K562 (cell line): Measurements from ENCODE around the gene PNPLA7. TPM values are rescaled to one million over a fixed set of nuclear protein-coding genes. Genes with fewer than 3 reads are reported as not detected.

Experiments
- CHD2 ChIP-seq: IDR thresholded peaks from 2 replicates; pipeline ENCODE4 v1.6.1; 2011; ENCODE audit warnings: low read depth, low read length
- ELF2 ChIP-seq: fragments of 250-450 bp; sonication (Bioruptor Pico); IDR thresholded peaks from 2 replicates; pipeline ENCODE4 v1.5.0; 2021; ENCODE audit warnings: mild to moderate bottlenecking
- ERF ChIP-seq: fragments of 450-650 bp; formaldehyde crosslinking; IDR thresholded peaks from 2 replicates; pipeline ENCODE4 v1.4.0; 2020; ENCODE audit warnings: mild to moderate bottlenecking, mixed read lengths
- ETS1 ChIP-seq: conservative IDR thresholded peaks from 2 replicates; pipeline ENCODE4 v1.6.1; 2011; ENCODE audit warnings: low read depth, mild to moderate bottlenecking, low read length; ENCODE audit not compliant: control insufficient read depth
- KLF1 ChIP-seq: fragments of 450-650 bp; IDR thresholded peaks from 2 replicates; pipeline ENCODE4 v1.6.1; 2016; ENCODE audit warnings: missing genetic modification characterization, missing compliant biosample characterization
- NKRF ChIP-seq: fragments of 450-650 bp; IDR thresholded peaks from 2 replicates; pipeline ENCODE4 v1.6.1; 2016; ENCODE audit warnings: borderline replicate concordance
- NONO ChIP-seq, 2 experiments: fragments of 200-400 bp in 1 of 2; fragments of 450-650 bp in 1 of 2; formaldehyde crosslinking in 1 of 2; IDR thresholded peaks; 2 replicates each; pipeline ENCODE4 v1.6.1; 2017; ENCODE audit warnings: low read depth in 2 of 2, mild to moderate bottlenecking in 2 of 2, moderate library complexity in 2 of 2, low read length in 1 of 2
- SAP30 ChIP-seq: fragments of 200-600 bp; sonication (generic); IDR thresholded peaks from 2 replicates; pipeline ENCODE4 v1.6.1; 2012; ENCODE audit warnings: borderline replicate concordance, low read depth, mild to moderate bottlenecking, moderate library complexity, low read length, control low read depth, inconsistent platforms; ENCODE audit not compliant: insufficient read depth, poor library complexity, severe bottlenecking
- SMARCA5 ChIP-seq: fragments of 450-650 bp; IDR thresholded peaks from 2 replicates; pipeline ENCODE4 v1.6.1; 2016
- ZBTB17 ChIP-seq: fragments of 450-650 bp; formaldehyde crosslinking; IDR thresholded peaks from 2 replicates; pipeline ENCODE4 v1.4.0; 2020; ENCODE audit warnings: mild to moderate bottlenecking
- ZFP91 ChIP-seq: sonication (generic); formaldehyde crosslinking; IDR thresholded peaks from 2 replicates; pipeline ENCODE4 v1.8.0; 2022; ENCODE audit warnings: mild to moderate bottlenecking, missing genetic modification reagents
- ZNF165 ChIP-seq: fragments of 250-450 bp; sonication (Bioruptor Pico); IDR thresholded peaks from 2 replicates; pipeline ENCODE4 v1.4.0; 2020; ENCODE audit warnings: borderline replicate concordance
- polyA plus RNA-seq, 8 experiments: library from polyadenylated mRNA; depleted of rRNA in 4 of 8; stranded (reverse) in 5 of 8; unstranded in 3 of 8; fragments of >200 nt; fragmentation: Nextera tagmentation in 2 of 8; fragmentation: Illumina TruSeq in 1 of 8; extraction: Ambion mirVana in 2 of 8; extraction: Trizol in 1 of 8; gene quantifications; 2 replicates each; pipeline versions ENCODE4 v1.2.1 to v1.2.3, GENCODE V29; 2011 to 2014; ENCODE audit warnings: inconsistent platforms in 1 of 8, missing spikeins in 1 of 8
- total RNA-seq, 7 experiments: library from RNA; depleted of rRNA in 6 of 7; stranded (reverse); fragments of >200 nt in 6 of 7; fragmentation: Illumina TruSeq in 2 of 7; extraction: Trizol in 2 of 7; gene quantifications; 2 replicates each; pipeline versions ENCODE4 v1.2.1 to v1.2.3, GENCODE V29; 2011 to 2021; ENCODE audit warnings: low replicate concordance in 1 of 7
- TF ChIP-seq, protein P1 (sequence below), 2 experiments: fragments of 450-650 bp; IDR thresholded peaks; 2 replicates each; pipeline ENCODE4 v1.6.1; 2016
- TF ChIP-seq, protein P2 (sequence below): sonication (generic); formaldehyde crosslinking; IDR thresholded peaks from 2 replicates; pipeline ENCODE4 v1.8.1; 2023; ENCODE audit warnings: mild to moderate bottlenecking, missing genetic modification reagents, moderate library complexity
- TF ChIP-seq, protein P3 (sequence below): fragments of 450-650 bp; formaldehyde crosslinking; IDR thresholded peaks from 2 replicates; pipeline ENCODE4 v1.4.0; 2020; ENCODE audit warnings: mild to moderate bottlenecking, moderate library complexity

PNPLA7 gene
- total and polyA plus RNA-seq, 9 of the 15 experiments (the other 6 are each of a cell fraction or from before 2014, with no cell fraction given) = 0.01 to 0.85 (median 0.19) TPM; not detected in 1

DNA sequence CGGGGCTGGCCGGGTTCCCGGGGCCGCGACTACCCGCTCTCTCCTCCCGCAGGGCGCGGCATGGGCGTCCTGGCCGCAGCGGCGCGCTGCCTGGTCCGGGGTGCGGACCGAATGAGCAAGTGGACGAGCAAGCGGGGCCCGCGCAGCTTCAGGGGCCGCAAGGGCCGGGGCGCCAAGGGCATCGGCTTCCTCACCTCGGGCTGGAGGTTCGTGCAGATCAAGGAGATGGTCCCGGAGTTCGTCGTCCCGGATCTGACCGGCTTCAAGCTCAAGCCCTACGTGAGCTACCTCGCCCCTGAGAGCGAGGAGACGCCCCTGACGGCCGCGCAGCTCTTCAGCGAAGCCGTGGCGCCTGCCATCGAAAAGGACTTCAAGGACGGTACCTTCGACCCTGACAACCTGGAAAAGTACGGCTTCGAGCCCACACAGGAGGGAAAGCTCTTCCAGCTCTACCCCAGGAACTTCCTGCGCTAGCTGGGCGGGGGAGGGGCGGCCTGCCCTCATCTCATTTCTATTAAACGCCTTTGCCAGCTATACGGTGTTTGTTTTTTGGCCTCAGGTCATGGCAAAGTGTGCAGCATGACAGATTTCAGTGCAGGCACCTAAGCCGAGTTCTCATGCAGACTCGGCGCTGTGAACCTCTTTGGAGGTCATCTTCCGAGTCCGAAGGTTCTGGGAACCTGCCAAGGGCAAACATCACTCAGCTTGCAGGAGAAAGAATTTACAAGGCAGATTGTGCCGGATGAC lies 2.0 kb upstream of the PNPLA7 start (continued):
- TF ChIP-seq ETS1 = 0 out of 2 replicates have a peak, but pooled peaks have one; percentile 48
- TF ChIP-seq SMARCA5 = peak; percentile 80; the same call in 1 of the 2 replicates
- TF ChIP-seq, protein P1, sequence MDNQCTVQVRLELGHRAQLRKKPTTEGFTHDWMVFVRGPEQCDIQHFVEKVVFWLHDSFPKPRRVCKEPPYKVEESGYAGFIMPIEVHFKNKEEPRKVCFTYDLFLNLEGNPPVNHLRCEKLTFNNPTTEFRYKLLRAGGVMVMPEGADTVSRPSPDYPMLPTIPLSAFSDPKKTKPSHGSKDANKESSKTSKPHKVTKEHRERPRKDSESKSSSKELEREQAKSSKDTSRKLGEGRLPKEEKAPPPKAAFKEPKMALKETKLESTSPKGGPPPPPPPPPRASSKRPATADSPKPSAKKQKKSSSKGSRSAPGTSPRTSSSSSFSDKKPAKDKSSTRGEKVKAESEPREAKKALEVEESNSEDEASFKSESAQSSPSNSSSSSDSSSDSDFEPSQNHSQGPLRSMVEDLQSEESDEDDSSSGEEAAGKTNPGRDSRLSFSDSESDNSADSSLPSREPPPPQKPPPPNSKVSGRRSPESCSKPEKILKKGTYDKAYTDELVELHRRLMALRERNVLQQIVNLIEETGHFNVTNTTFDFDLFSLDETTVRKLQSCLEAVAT (IDR thresholded peaks at IDR 0.05) = no peak
- TF ChIP-seq ELF2 (CRISPR knock-in tag) = 0 out of 2 replicates have a peak, but pooled peaks have one; percentile 58
- TF ChIP-seq ZFP91 = no peak
- TF ChIP-seq ERF (CRISPR knock-in tag) = peak; percentile 50; the same call in 1 of the 2 replicates
- TF ChIP-seq SAP30 = peak; percentile 55
- no peak for TF ChIP-seq ZNF165
- TF ChIP-seq KLF1 = peak; percentile 57; the same call in 1 of the 2 replicates
- TF ChIP-seq, protein P2, sequence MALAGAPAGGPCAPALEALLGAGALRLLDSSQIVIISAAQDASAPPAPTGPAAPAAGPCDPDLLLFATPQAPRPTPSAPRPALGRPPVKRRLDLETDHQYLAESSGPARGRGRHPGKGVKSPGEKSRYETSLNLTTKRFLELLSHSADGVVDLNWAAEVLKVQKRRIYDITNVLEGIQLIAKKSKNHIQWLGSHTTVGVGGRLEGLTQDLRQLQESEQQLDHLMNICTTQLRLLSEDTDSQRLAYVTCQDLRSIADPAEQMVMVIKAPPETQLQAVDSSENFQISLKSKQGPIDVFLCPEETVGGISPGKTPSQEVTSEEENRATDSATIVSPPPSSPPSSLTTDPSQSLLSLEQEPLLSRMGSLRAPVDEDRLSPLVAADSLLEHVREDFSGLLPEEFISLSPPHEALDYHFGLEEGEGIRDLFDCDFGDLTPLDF (CRISPR knock-in tag) = peak; percentile 35; the same call in 1 of the 2 replicates
- TF ChIP-seq, protein P3, sequence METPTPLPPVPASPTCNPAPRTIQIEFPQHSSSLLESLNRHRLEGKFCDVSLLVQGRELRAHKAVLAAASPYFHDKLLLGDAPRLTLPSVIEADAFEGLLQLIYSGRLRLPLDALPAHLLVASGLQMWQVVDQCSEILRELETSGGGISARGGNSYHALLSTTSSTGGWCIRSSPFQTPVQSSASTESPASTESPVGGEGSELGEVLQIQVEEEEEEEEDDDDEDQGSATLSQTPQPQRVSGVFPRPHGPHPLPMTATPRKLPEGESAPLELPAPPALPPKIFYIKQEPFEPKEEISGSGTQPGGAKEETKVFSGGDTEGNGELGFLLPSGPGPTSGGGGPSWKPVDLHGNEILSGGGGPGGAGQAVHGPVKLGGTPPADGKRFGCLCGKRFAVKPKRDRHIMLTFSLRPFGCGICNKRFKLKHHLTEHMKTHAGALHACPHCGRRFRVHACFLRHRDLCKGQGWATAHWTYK (CRISPR knock-in tag) = peak; percentile 65; the same call in 1 of the 2 replicates
- peak; percentile 56; the same call in 1 of the 2 replicates for TF ChIP-seq NKRF
- no peak for TF ChIP-seq CHD2
- TF ChIP-seq NONO (IDR thresholded peaks at IDR 0.05; ENCODE audit: low read depth in 2 of 2, low read length in 1 of 2) = peak in 1 of 2 experiments; percentile 66; a peak in 2 of 4 replicates
- TF ChIP-seq ZBTB17 = no peak
